Left ventricle myocardium inferior (tissue), 1 donor: ENCODE measurements around the gene NDUFC2. TPM values are rescaled to one million over a fixed set of nuclear protein-coding genes. Genes with fewer than 3 reads are reported as not detected.

Experiments
- DNase-seq: peaks from one replicate; pipeline ENCODE4 v3.0.0-alpha.2; 2020
- H3K27ac ChIP-seq: fragments of 200-600 bp; replicated peaks from 2 replicates; pipeline ENCODE4 v1.8.0; 2021
- H3K27me3 ChIP-seq: fragments of 200-600 bp; 2 replicates; pipeline ENCODE4 v1.8.0; 2021; ENCODE audit warnings: low read depth
- H3K36me3 ChIP-seq: fragments of 200-600 bp; 2 replicates; pipeline ENCODE4 v1.8.0; 2021
- H3K4me1 ChIP-seq: fragments of 200-600 bp; 2 replicates; pipeline ENCODE4 v1.8.0; 2021
- H3K4me3 ChIP-seq: fragments of 200-600 bp; 2 replicates; pipeline ENCODE4 v1.8.0; 2021; ENCODE audit warnings: mild to moderate bottlenecking, moderate library complexity
- H3K9me3 ChIP-seq: fragments of 200-600 bp; replicated peaks from 2 replicates; pipeline ENCODE4 v1.8.0; 2021
- CTCF ChIP-seq: fragments of 200-600 bp; IDR thresholded peaks from 2 replicates; pipeline ENCODE4 v1.8.0; 2021; ENCODE audit warnings: antibody characterized with exemption, mild to moderate bottlenecking, borderline replicate concordance
- intact Hi-C: fragments of 100-400 bp; cut with micrococcal nuclease; formaldehyde crosslinking; loops from one replicate; pipeline ENCODE4 v1.11.0; 2022
- total RNA-seq: library from RNA; stranded (reverse); fragmentation: NEBNext Ultra II Directional; extraction: Animal tissue kit (Norgen Biotek cat#: 25700); gene quantifications from one replicate; pipeline ENCODE4 v1.2.1, GENCODE V29; 2021
- donor health status: DM: no; HTN: yes; CAD: no; lungs with severe emphysema.

NDUFC2 gene
- total RNA-seq, 1 donor from 2014 or later: 295 TPM

GRCh38 chr11:78110351-78110750 is 30.7 kb upstream of the NDUFC2 start:
- H3K27ac ChIP-seq: no peak overlapping the region
- H3K9me3 ChIP-seq: no peaks in the 10 kb centered on the region
- no peak for TF ChIP-seq CTCF
- DNase-seq: no peak
- intact Hi-C loops: no loop called here
- H3K27me3 ChIP-seq: no peaks in the 10 kb centered on the region
- H3K4me1 ChIP-seq: no peaks in the 10 kb centered on the region
- peaks cover 67% of the 10 kb centered on the region for H3K36me3 ChIP-seq
- H3K4me3 ChIP-seq: no peak overlapping the region

DNA sequence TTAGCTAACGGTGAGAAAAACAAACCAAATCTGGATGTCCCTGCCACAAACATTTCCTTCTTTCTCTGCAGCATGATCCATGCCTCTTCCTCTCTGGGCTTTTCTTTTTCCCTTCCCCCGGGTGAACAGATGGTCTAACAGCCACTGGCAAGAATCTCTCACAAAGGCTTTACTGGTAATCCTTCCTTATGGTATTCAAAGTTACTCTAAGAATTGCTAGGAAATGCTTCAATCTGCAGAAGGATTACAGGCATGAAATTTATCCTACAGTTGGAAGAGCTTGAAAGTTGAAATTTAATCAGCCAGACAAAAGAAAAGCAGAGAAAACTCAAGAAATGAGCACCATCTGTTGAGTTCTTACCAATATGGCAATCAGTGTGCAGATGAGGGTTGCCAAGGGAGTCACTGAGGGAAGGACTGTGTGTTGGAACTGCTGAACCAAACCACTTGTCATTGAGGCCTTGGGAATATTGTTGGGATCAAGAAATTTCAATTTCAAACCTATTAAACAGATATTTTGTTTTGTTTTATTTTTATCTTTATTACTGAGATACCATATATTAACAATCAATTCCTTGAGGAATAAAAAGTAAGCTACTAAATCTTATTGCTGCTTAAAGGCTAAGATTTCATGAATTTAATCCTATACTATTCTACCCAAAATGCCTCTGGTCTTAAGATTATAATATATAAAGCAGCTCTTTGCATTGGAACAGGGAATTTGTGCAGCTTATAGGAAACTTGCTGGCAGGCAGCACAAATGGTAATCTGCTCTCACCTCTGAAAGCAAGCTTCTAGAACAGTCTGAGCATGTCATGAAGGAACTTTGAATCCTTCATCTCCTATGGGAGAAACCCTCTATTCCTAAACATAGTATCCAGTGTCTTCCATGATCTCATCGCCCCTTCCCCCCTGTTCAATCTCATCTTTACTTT is 29.7 kb upstream of the NDUFC2 start:
- intact Hi-C loops: no loop called here
- Histone ChIP-seq H3K9me3 (no peaks in the 10 kb centered on the region), H3K4me1 (no peaks in the 10 kb centered on the region), H3K27me3 (no peaks in the 10 kb centered on the region), H3K27ac (no peak overlapping the region), H3K4me3 (no peak overlapping the region), H3K36me3 (peaks cover 68% of the 10 kb centered on the region)
- no peak for DNase-seq
- TF ChIP-seq CTCF: no peak

DNA sequence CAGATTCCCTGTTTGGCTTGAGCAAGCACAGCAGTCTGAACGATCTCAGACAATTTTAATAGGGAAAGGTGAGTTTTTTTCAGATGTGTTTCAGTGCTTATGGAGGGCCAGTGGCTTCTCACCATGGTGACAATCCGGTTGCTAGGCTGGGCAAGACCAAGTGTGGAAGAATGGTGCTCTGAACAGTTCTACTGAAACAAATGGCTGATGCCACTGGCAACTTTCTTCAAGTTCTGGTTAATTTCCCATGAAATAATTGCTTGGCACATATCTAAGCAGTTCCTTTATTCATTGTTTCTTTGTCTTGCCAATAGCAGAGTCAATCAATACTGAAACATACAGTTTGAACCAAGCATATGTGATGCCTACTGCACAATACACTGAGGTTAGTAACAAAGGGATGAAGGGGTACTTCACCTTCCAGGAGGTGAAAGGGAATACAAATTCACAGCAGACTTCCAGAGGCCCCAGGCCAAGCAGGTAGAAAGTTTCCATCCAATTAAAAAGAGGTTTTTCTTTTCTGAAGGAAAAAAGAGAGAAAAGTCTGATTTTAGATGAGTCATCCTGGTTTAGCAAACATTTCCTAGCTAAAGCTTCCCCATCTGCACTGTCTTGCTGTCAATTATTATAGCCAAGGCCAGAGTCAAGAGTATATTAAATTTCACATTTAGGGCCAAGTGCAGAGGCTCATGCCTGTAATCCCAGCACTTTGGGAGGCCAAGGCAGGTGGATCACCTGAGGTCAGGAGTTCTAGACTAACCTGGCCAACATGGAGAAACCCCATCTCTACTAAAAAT is 21.2 kb upstream of the NDUFC2 start:
- no peak for TF ChIP-seq CTCF
- DNase-seq: no peak
- H3K4me3 ChIP-seq: no peak overlapping the region
- H3K27ac ChIP-seq: no peak overlapping the region
- H3K27me3 ChIP-seq: no peaks in the 10 kb centered on the region
- H3K36me3 ChIP-seq: peaks cover 49% of the 10 kb centered on the region
- intact Hi-C loops: no loop called here
- H3K4me1 ChIP-seq: peaks cover 19% of the 10 kb centered on the region
- no peaks in the 10 kb centered on the region for H3K9me3 ChIP-seq

GRCh38 chr11:78100261-78100660 is 20.6 kb upstream of the NDUFC2 start:
- Histone ChIP-seq H3K27ac (no peak overlapping the region), H3K27me3 (no peaks in the 10 kb centered on the region), H3K4me1 (peaks cover 19% of the 10 kb centered on the region), H3K4me3 (no peak overlapping the region), H3K36me3 (peaks cover 47% of the 10 kb centered on the region), H3K9me3 (no peaks in the 10 kb centered on the region)
- DNase-seq: no peak
- TF ChIP-seq CTCF: no peak
- intact Hi-C loops: no loop called here

- intact Hi-C loops: no loop called here
- Histone ChIP-seq H3K9me3 (no peaks in the 10 kb centered on the region), H3K27me3 (no peaks in the 10 kb centered on the region), H3K36me3 (peaks cover 47% of the 10 kb centered on the region), H3K27ac (no peak overlapping the region), H3K4me1 (peaks cover 19% of the 10 kb centered on the region), H3K4me3 (no peak overlapping the region)
- no peak for TF ChIP-seq CTCF
- no peak for DNase-seq
These were observed 20.0 kb upstream of the NDUFC2 start for GRCh38 chr11:78099666-78100065.
